ENCODE measurements around the gene ADAMTS9.

DNA sequence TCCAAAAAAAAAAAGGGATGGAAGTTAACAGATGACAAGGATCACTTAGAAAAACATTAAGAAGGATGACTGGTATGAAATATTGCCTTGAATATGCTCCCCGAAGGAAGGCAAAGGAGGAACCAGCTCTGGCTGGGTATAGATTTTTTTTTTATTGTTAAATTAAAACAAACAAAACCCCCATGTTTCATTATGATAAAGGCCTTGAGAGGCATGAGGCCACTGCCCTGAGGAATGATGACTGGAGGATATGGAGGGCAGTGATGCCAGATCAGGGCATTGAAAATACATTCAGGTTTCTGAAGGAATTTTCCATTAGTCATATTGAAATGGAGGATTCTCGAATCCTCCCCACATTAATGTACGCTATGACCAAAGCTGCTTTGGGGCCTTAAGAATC is 120.9 kb downstream of the ADAMTS9 start:
- TF ChIP-seq, protein P1, sequence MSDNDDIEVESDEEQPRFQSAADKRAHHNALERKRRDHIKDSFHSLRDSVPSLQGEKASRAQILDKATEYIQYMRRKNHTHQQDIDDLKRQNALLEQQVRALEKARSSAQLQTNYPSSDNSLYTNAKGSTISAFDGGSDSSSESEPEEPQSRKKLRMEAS (IDR thresholded peaks at IDR 0.05; ENCODE audit: low read depth, low read length), result no peak
- TF ChIP-seq, protein P2, sequence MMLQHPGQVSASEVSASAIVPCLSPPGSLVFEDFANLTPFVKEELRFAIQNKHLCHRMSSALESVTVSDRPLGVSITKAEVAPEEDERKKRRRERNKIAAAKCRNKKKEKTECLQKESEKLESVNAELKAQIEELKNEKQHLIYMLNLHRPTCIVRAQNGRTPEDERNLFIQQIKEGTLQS (IDR thresholded peaks at IDR 0.05; ENCODE audit: borderline replicate concordance, extremely low read depth, low read depth, low read length), result no peak
- TF ChIP-seq SP1 (IDR thresholded peaks at IDR 0.05; ENCODE audit: low read depth, low read length), result no peak
- no peak for TF ChIP-seq NRF1 (conservative IDR thresholded peaks at IDR 0.05; ENCODE audit: low read depth, low read length)
